GM12865 (cell line): ENCODE data around the gene MICALL1.

ENCODE experiments used
- DNase-seq: peaks from one replicate; pipeline ENCODE4 v3.0.0; 2010; ENCODE audit warnings: low read depth
- H3K4me3 ChIP-seq: 2 replicates; pipeline ENCODE4 v1.5.1; 2011; ENCODE audit warnings: mild to moderate bottlenecking, low read depth, low read length, control low read depth
- CTCF ChIP-seq: IDR thresholded peaks from 2 replicates; pipeline ENCODE4 v1.5.1; 2011; ENCODE audit warnings: low read length, control low read depth, low read depth, inconsistent platforms; ENCODE audit not compliant: insufficient read depth; ENCODE audit errors: missing control alignments

MICALL1 gene

GRCh38 chr22:37989146-37990045 lies 83.3 kb downstream of the MICALL1 start:
- TF ChIP-seq CTCF: no peak
- H3K4me3 ChIP-seq: no peak overlapping the region
- no peak for DNase-seq

DNA sequence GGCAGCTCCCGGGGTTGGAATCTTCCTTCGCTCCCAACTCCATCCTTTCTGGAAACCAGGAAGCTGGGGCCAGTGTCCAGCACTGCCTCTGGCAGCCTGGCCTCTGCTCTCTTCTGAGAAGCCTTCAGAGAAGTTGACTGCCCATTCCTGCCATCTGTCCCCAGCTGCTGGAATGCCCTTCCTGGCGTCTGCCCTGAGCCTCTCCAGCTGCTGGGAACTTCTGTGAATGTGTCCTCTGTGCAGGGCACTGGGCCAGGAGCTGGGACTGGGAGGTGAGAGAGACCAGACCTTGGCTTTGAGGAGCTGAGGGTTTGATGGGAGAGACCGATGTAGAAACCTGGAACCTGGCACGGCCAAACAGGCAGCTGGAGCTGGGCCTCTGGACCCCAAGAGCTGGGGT lies 84.2 kb downstream of the MICALL1 start:
- H3K4me3 ChIP-seq: no peak overlapping the region
- TF ChIP-seq CTCF: no peak
- no peak for DNase-seq

- TF ChIP-seq CTCF: no peak
- DNase-seq: no peak
- H3K4me3 ChIP-seq: no peak overlapping the region
Measured at GRCh38 chr22:37990862-37991261, 84.8 kb downstream of the MICALL1 start.

- H3K4me3 ChIP-seq: no peak overlapping the region
- no peak for TF ChIP-seq CTCF
- DNase-seq: no peak
Measured at GRCh38 chr22:37991731-37992442, 85.8 kb downstream of the MICALL1 start.
